ENCODE measurements around the gene TMEM178B.

TMEM178B gene

GRCh38 chr7:141416650-141417270 lies 342.9 kb downstream of the TMEM178B start:
- TF ChIP-seq CTCF (IDR thresholded peaks at IDR 0.05; ENCODE audit: control extremely low read depth, extremely low read depth, low read depth, missing control alignments) = no peak
- ChIA-PET POLR2A (no interaction called here), CTCF (interaction anchor here (1.2 kb wide), 1 partner anchor 9 kb away, joined by 6 read pairs; no protein-coding TSS in a partner anchor)
- no peak for DNase-seq (ENCODE audit: extremely low spot score)

GRCh38 chr7:141417506-141417905 lies 343.6 kb downstream of the TMEM178B start:
- ChIA-PET POLR2A (no interaction called here), CTCF (interaction anchor here (1.2 kb wide), 1 partner anchor 9 kb away, joined by 6 read pairs; no protein-coding TSS in a partner anchor)
- DNase-seq (ENCODE audit: extremely low spot score) = no peak
- no peak for TF ChIP-seq CTCF (IDR thresholded peaks at IDR 0.05; ENCODE audit: control extremely low read depth, extremely low read depth, low read depth, missing control alignments)

- no peak for DNase-seq (ENCODE audit: extremely low spot score)
- POLR2A ChIA-PET = no interaction called here
- no peak for TF ChIP-seq CTCF (IDR thresholded peaks at IDR 0.05; ENCODE audit: control extremely low read depth, extremely low read depth, low read depth, missing control alignments)
- CTCF ChIA-PET = interaction anchor here (1.2 kb wide), 1 partner anchor 8 kb away, joined by 6 read pairs; no protein-coding TSS in a partner anchor
These were observed 344.2 kb downstream of the TMEM178B start for GRCh38 chr7:141418066-141418465.

- no peak for DNase-seq (ENCODE audit: extremely low spot score)
- CTCF ChIA-PET = interaction anchor here (1.2 to 1.5 kb wide), 2 partner anchors 9 to 16 kb away, joined by 4 to 7 read pairs; no protein-coding TSS in a partner anchor
- POLR2A ChIA-PET = no interaction called here
- no peak for TF ChIP-seq CTCF (IDR thresholded peaks at IDR 0.05; ENCODE audit: control extremely low read depth, extremely low read depth, low read depth, missing control alignments)
These were observed 347.4 kb downstream of the TMEM178B start for GRCh38 chr7:141421306-141421705.

- ChIA-PET CTCF (interaction anchor here (1.1 to 2.4 kb wide), 4 partner anchors 9 to 37 kb away, joined by 3 to 6 read pairs (median 4); no protein-coding TSS in a partner anchor), POLR2A (no interaction called here)
- DNase-seq (ENCODE audit: extremely low spot score) = no peak
- no peak for TF ChIP-seq CTCF (IDR thresholded peaks at IDR 0.05; ENCODE audit: control extremely low read depth, extremely low read depth, low read depth, missing control alignments)
These were observed 353.3 kb downstream of the TMEM178B start for GRCh38 chr7:141427134-141427533.

- POLR2A ChIA-PET = no interaction called here
- no peak for TF ChIP-seq CTCF (IDR thresholded peaks at IDR 0.05; ENCODE audit: control extremely low read depth, extremely low read depth, low read depth, missing control alignments)
- CTCF ChIA-PET = interaction anchor here (1.8 to 2.2 kb wide), 2 partner anchors 9 to 15 kb away, joined by 5 to 7 read pairs; no protein-coding TSS in a partner anchor
- no peak for DNase-seq (ENCODE audit: extremely low spot score)
These were observed 356.7 kb downstream of the TMEM178B start for GRCh38 chr7:141430455-141431139.
